GM10248 (cell line): ENCODE measurements around the gene MNDA.

ENCODE experiments used
- CTCF ChIA-PET: fragments of 300-600 bp; sonication (Branson Sonifier 250); formaldehyde crosslinking; extraction: SDS; loops from one replicate; lab custom pipeline; 2021; ENCODE audit warnings: antibody characterized with exemption; lab: Yijun Ruan, JAX
- POLR2A ChIA-PET: fragments of 350-650 bp; sonication (Branson Sonifier 250); formaldehyde crosslinking; extraction: SDS; loops from one replicate; lab custom pipeline; 2020; ENCODE audit warnings: antibody characterized with exemption; lab: Yijun Ruan, JAX
- DNase-seq: peaks from one replicate; pipeline ENCODE4 v3.0.0; 2012; ENCODE audit errors: extremely low spot score
- CTCF ChIP-seq: IDR thresholded peaks from 2 replicates; pipeline ENCODE4 v1.5.1; 2012; ENCODE audit warnings: mild to moderate bottlenecking, low read depth; ENCODE audit errors: extremely low read depth, missing control alignments, control extremely low read depth

The MNDA gene

DNA sequence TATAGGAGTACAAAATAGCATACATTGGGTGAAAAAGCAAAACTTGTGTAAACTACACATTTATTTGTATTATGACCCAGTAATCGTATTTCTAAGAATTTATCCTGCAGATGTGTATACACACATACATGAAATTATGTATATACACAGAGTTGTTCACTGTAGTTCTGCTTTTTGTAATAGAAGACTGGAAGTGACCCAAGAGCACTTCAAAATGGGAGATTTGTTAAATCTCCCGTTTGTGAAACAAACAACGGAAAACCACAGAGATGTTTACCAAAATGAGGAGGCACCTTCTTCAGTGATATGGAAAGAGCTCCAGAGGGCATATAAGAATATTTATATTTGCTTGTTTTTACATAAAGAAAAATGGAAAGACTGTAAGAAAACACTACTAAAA lies 18.0 kb upstream of the MNDA start:
- no peak for TF ChIP-seq CTCF
- CTCF ChIA-PET, result no interaction called here
- POLR2A ChIA-PET, result no interaction called here
- DNase-seq, result no peak

DNA sequence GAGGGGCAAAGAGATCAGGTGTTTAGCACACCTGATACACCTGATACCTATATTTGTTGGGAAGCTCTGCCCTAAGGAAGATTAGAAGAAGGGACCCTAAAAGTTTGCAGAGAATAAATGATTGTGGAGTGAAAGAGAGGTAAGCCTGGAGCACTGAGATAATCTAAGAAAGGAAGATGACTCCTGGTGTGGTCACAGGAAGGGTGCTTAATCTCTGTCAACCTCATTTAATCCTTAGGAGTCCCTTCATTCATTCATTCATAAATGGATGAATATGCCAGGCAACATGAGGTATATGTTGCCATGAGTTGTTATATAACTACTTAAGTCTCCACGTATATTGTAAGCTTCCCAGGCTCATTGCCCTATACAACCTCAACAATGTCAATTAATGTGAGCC lies 16.2 kb upstream of the MNDA start:
- ChIA-PET CTCF (no interaction called here), POLR2A (no interaction called here)
- no peak for DNase-seq
- no peak for TF ChIP-seq CTCF

DNA sequence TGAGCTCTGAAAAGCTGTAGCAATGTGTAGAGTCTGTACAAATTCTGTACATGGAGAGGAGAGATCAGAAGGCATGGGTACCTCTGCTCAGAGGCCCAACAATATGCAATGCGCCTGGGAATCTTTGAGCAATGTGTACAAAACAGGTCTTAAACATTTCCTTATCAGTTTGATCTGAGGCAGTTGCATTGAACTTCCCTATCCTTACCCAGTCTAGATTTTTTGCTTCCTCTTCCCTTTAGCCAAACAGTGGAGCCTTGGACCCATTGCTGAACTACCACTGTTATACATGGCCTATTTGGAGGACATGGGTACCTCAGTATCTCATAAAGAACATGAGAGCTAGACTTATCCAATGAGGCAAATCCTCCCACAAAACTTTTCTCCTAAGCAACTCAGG lies 12.6 kb upstream of the MNDA start:
- ChIA-PET POLR2A (no interaction called here), CTCF (interaction anchor here (1.1 to 1.8 kb wide), 4 partner anchors 10 to 24 kb away, joined by 3 to 6 read pairs (median 4); partner anchors contain the start of gene MNDA)
- DNase-seq, result no peak
- TF ChIP-seq CTCF, result no peak

- ChIA-PET CTCF (interaction anchor here (1.1 to 1.8 kb wide), 4 partner anchors 9 to 23 kb away, joined by 3 to 6 read pairs (median 4); partner anchors contain the start of gene MNDA), POLR2A (no interaction called here)
- no peak for TF ChIP-seq CTCF
- DNase-seq, result no peak
These were observed 12.1 kb upstream of the MNDA start for GRCh38 chr1:158818975-158819431.

DNA sequence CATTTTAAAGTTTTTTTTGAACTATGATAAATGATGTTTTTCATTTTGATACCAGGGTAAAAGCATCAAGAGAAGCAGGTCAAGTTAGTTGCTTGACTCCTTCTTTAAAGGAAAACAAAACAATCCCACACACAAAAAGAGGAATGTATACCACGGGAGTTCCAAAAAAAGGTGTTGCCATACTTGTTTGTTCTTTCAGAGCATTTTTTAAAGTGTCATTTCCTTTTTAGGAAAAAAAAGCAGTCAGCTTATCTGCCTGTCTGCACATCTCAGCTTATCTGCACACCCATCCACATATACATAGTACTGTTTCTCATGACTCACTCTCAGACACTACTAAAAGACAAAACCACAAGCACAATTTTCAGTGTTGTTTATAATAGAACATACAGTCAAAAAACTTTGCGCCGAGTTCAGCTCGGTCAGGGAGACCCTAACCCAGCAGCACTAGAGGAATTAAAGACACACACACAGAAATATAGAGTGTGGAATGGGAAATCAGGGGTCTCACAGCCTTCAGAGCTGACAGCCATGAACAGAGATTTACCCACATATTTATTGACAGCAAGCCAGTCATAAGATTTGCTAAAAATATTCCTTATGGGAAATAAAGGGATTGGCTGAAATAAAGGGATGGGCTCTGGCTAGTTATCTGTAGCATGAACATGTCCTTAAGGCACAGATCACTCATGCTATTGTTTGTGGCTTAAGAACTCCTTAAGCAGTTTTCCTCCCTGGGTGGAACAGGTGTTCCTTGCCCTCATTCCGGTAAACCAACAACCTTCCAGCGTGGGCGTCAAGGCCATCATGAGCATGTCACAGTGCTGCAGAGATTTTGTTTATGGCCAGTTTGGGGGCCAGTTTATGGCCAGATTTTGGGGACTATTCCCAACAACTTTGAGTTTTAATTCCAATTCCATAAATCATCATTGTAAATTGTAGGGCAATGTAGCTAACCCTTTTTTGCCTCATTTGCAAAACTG lies 11.4 kb upstream of the MNDA start:
- POLR2A ChIA-PET, result no interaction called here
- no peak for TF ChIP-seq CTCF
- CTCF ChIA-PET, result interaction anchor here (1.1 to 1.8 kb wide), 4 partner anchors 9 to 23 kb away, joined by 3 to 6 read pairs (median 4); partner anchors contain the start of gene MNDA
- DNase-seq, result peak; percentile 13

- ChIA-PET POLR2A (no interaction called here), CTCF (interaction anchor here (1.6 kb wide), 1 partner anchor 27 kb away, joined by 4 read pairs; no protein-coding TSS in a partner anchor)
- no peak for DNase-seq
- no peak for TF ChIP-seq CTCF
These were observed 9.4 kb upstream of the MNDA start for GRCh38 chr1:158821723-158822122.
